TTC549 (cell line): Measurements from ENCODE around the gene RGS14.
A peak's percentile ranks its signal among the peaks of the same experiment; 100 is the strongest.

Source experiments
- FAIRE-seq: peaks from 2 replicates; lab custom pipeline; 2012; peaks lifted over from hg19 to GRCh38; lab: Jason Lieb, UNC

The RGS14 gene

GRCh38 chr5:177357459-177358351 is at the start of gene RGS14:
RGS14 (plus strand) TSS chr5:177357924; CDS start chr5:177358025, 101 bp downstream.
- FAIRE-seq = no peak

- no peak for FAIRE-seq
Measured at GRCh38 chr5:177308740-177309139, 49.0 kb upstream of the RGS14 start.

GRCh38 chr5:177309351-177310191 is 48.2 kb upstream of the RGS14 start:
- no peak for FAIRE-seq

GRCh38 chr5:177310332-177310731 is 47.4 kb upstream of the RGS14 start:
- no peak for FAIRE-seq

- FAIRE-seq = no peak
Measured at GRCh38 chr5:177310757-177311391, 46.9 kb upstream of the RGS14 start.

- no peak for FAIRE-seq
Measured at GRCh38 chr5:177311392-177311722, 46.4 kb upstream of the RGS14 start.

- no peak for FAIRE-seq
Measured at GRCh38 chr5:177311723-177312648, 45.7 kb upstream of the RGS14 start, which contains the start of gene MXD3. MXD3 (minus strand) TSS chr5:177311898; CDS start chr5:177311830, 68 bp downstream.

- no peak for FAIRE-seq
Measured at GRCh38 chr5:177312649-177313181, 45.0 kb upstream of the RGS14 start.

- FAIRE-seq = no peak
Measured at GRCh38 chr5:177313561-177314259, 44.0 kb upstream of the RGS14 start.

- FAIRE-seq = no peak
Measured at GRCh38 chr5:177314376-177315342, 43.1 kb upstream of the RGS14 start.

- no peak for FAIRE-seq
Measured at GRCh38 chr5:177315411-177315810, 42.3 kb upstream of the RGS14 start.

GRCh38 chr5:177316005-177316404 is 41.7 kb upstream of the RGS14 start:
- no peak for FAIRE-seq

- peak; percentile 79 for FAIRE-seq
Measured at GRCh38 chr5:177317959-177318377, 39.8 kb upstream of the RGS14 start.

- FAIRE-seq = no peak
Measured at GRCh38 chr5:177319913-177320588, 37.7 kb upstream of the RGS14 start.

GRCh38 chr5:177320879-177321278 is 36.8 kb upstream of the RGS14 start:
- no peak for FAIRE-seq

GRCh38 chr5:177325868-177326381 is 31.8 kb upstream of the RGS14 start:
- FAIRE-seq = no peak

GRCh38 chr5:177327539-177328522 is 29.9 kb upstream of the RGS14 start:
- no peak for FAIRE-seq
